WTC11 (cell line): ENCODE results near the gene PTPA. TPM values are rescaled to one million over a fixed set of nuclear protein-coding genes. Genes with fewer than 3 reads are reported as not detected.

Source experiments
- ATAC-seq: fragments of 200-7000 bp; cut with Tn5 transposase; 2 replicates; pipeline ENCODE4 v1.10.0; 2021; ENCODE audit warnings: mild to moderate bottlenecking, moderate library complexity
- CTCF ChIA-PET: fragments of 300-600 bp; sonication (Branson Sonifier 250); formaldehyde crosslinking; loops from one replicate; lab custom pipeline; 2021; ENCODE audit warnings: antibody characterized with exemption; lab: Charles Lee
- POLR2A ChIA-PET: fragments of 350-600 bp; sonication (Branson Sonifier 250); formaldehyde crosslinking; loops from one replicate; lab custom pipeline; 2021; ENCODE audit warnings: antibody characterized with exemption; lab: Charles Lee
- DNase-seq: peaks from one replicate; pipeline ENCODE4 v3.0.0; 2021; ENCODE audit warnings: low spot score
- H3K27ac Mint-ChIP-seq: 2 replicates; pipeline ENCODE4 v1.8.0; 2021; ENCODE audit warnings: mixed read lengths
- H3K27me3 Mint-ChIP-seq: 2 replicates; pipeline ENCODE4 v1.8.0; 2021; ENCODE audit warnings: low read depth, mild to moderate bottlenecking, moderate library complexity, mixed read lengths
- H3K36me3 Mint-ChIP-seq: 2 replicates; pipeline ENCODE4 v1.8.0; 2021; ENCODE audit warnings: mixed read lengths
- H3K4me1 Mint-ChIP-seq: 2 replicates; pipeline ENCODE4 v1.8.0; 2022; ENCODE audit warnings: mixed read lengths
- H3K4me3 Mint-ChIP-seq: 2 replicates; pipeline ENCODE4 v1.8.0; 2021; ENCODE audit warnings: mild to moderate bottlenecking, moderate library complexity, mixed read lengths
- H3K9me3 Mint-ChIP-seq: 2 replicates; pipeline ENCODE4 v1.8.0; 2021; ENCODE audit warnings: mixed read lengths
- FOXJ3 ChIP-seq: sonication (generic); formaldehyde crosslinking; IDR thresholded peaks from 2 replicates; pipeline ENCODE4 v1.9.0; 2021; ENCODE audit warnings: missing genetic modification reagents, mild to moderate bottlenecking, borderline replicate concordance
- MYBL2 ChIP-seq: sonication (generic); formaldehyde crosslinking; IDR thresholded peaks from 2 replicates; pipeline ENCODE4 v1.8.1; 2023; ENCODE audit warnings: mild to moderate bottlenecking, moderate library complexity, missing genetic modification reagents
- NR1H2 ChIP-seq: sonication (generic); formaldehyde crosslinking; IDR thresholded peaks from 2 replicates; pipeline ENCODE4 v1.9.0; 2021; ENCODE audit warnings: mild to moderate bottlenecking, moderate library complexity, missing genetic modification reagents
- SMAD3 ChIP-seq: sonication (generic); formaldehyde crosslinking; IDR thresholded peaks from 2 replicates; pipeline ENCODE4 v1.8.0; 2022; ENCODE audit warnings: missing genetic modification reagents, mild to moderate bottlenecking, borderline replicate concordance
- TCF7 ChIP-seq: sonication (generic); formaldehyde crosslinking; IDR thresholded peaks from 2 replicates; pipeline ENCODE4 v1.8.0; 2022; ENCODE audit warnings: mild to moderate bottlenecking, low read depth, missing genetic modification reagents, moderate library complexity
- TEAD1 ChIP-seq: sonication (generic); formaldehyde crosslinking; IDR thresholded peaks from 2 replicates; pipeline ENCODE4 v1.8.0; 2022; ENCODE audit warnings: mild to moderate bottlenecking, missing genetic modification reagents
- TEAD4 ChIP-seq: sonication (generic); formaldehyde crosslinking; IDR thresholded peaks from 2 replicates; pipeline ENCODE4 v1.8.0; 2022; ENCODE audit warnings: mild to moderate bottlenecking, missing genetic modification reagents
- ZNF396 ChIP-seq: fragments of 250-450 bp; sonication (Bioruptor Pico); IDR thresholded peaks from 2 replicates; pipeline ENCODE4 v1.8.0; 2021; ENCODE audit warnings: mild to moderate bottlenecking, moderate library complexity, borderline replicate concordance
- ZNF423 ChIP-seq: fragments of 250-450 bp; sonication (Bioruptor Pico); IDR thresholded peaks from 2 replicates; pipeline ENCODE4 v2.1.2; 2022; ENCODE audit warnings: mild to moderate bottlenecking, moderate library complexity
- total RNA-seq: library from RNA; stranded (reverse); gene quantifications from 3 replicates; pipeline ENCODE4 v1.2.3, GENCODE V29; 2021
- TF ChIP-seq, protein P1 (sequence below): fragments of 250-450 bp; sonication (Bioruptor Pico); IDR thresholded peaks from 2 replicates; pipeline ENCODE4 v1.9.0; 2021; ENCODE audit warnings: mild to moderate bottlenecking
- TF ChIP-seq, protein P2 (sequence below): sonication (generic); formaldehyde crosslinking; IDR thresholded peaks from 2 replicates; pipeline ENCODE4 v1.8.1; 2023; ENCODE audit warnings: mild to moderate bottlenecking, missing genetic modification reagents
- TF ChIP-seq, protein P3 (sequence below): sonication (generic); formaldehyde crosslinking; conservative IDR thresholded peaks from 2 replicates; pipeline ENCODE4 v1.8.1; 2023; ENCODE audit warnings: mild to moderate bottlenecking, low read depth, missing genetic modification reagents, moderate library complexity
- TF ChIP-seq, protein P4 (sequence below): fragments of 200-600 bp; IDR thresholded peaks from 2 replicates; pipeline ENCODE4 v1.8.0; 2022; ENCODE audit warnings: antibody characterized with exemption
- TF ChIP-seq, protein P5 (sequence below): sonication (generic); formaldehyde crosslinking; IDR thresholded peaks from 2 replicates; pipeline ENCODE4 v1.8.1; 2023; ENCODE audit warnings: mild to moderate bottlenecking, missing genetic modification reagents, borderline replicate concordance

The PTPA gene
- total RNA-seq, 1 experiment from 2014 or later, result 186 TPM

DNA sequence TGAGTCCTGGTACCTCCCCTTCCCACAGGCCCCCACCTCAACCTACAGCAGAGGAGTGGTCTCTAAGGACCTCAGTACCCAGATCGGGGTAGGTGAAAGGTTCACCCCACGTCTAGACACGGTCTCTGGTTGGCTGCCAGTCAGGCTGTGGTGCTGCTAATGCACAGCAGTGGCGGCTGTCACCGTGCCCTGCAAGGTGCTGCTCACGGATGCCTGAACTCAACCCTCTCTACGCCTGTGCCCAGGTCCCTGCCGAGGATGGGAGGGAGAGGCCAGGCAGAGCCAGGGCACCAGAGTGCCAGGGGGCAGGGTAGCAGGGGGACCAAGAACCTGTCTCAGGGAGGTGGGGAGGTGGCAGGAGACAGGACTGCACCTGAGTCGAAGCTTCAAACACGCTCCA lies 52.5 kb downstream of the PTPA start (continued):
- TF ChIP-seq, protein P1, sequence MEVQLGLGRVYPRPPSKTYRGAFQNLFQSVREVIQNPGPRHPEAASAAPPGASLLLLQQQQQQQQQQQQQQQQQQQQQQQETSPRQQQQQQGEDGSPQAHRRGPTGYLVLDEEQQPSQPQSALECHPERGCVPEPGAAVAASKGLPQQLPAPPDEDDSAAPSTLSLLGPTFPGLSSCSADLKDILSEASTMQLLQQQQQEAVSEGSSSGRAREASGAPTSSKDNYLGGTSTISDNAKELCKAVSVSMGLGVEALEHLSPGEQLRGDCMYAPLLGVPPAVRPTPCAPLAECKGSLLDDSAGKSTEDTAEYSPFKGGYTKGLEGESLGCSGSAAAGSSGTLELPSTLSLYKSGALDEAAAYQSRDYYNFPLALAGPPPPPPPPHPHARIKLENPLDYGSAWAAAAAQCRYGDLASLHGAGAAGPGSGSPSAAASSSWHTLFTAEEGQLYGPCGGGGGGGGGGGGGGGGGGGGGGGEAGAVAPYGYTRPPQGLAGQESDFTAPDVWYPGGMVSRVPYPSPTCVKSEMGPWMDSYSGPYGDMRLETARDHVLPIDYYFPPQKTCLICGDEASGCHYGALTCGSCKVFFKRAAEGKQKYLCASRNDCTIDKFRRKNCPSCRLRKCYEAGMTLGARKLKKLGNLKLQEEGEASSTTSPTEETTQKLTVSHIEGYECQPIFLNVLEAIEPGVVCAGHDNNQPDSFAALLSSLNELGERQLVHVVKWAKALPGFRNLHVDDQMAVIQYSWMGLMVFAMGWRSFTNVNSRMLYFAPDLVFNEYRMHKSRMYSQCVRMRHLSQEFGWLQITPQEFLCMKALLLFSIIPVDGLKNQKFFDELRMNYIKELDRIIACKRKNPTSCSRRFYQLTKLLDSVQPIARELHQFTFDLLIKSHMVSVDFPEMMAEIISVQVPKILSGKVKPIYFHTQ (CRISPR knock-in tag), result no peak
- no peak for TF ChIP-seq MYBL2
- TF ChIP-seq, all 79 proteins: peak for 0

DNA sequence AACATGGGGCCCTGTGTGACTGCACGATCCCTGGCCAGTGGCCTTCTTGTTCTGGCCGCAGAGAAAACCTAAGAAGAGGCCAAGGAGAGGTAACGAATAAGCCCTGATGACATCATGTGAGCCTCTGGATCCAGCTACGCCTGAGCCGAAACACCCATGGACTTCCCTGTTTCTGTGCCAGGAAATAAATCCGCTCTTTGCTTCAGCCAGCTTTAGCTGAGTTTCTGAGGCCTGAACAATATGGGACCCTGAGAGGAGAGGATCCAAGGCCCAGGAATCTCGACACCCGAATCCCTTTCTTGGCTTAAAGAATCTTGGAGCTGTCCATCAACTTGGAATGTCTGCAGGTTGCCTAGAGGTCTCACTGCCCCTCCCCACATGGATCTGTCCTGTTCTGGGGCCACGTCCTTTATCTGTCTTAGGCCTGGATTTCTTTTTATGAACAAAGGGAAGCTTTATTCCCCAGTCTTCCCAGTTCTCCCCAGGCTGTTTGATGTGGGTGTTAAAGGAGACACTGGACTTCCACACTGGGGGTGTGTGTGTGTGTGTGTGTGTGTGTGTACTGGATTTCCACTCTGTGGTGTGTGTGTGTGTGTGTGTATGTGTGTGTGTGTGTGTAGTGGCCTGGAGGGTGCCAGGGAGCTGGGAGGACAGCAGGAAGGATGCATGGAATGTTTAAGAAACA lies 53.2 kb downstream of the PTPA start:
- H3K4me3 Mint-ChIP-seq, result no peak overlapping the region
- no peaks in the 10 kb centered on the region for H3K27me3 Mint-ChIP-seq
- H3K27ac Mint-ChIP-seq, result no peak overlapping the region
- H3K9me3 Mint-ChIP-seq, result peaks cover 4% of the 10 kb centered on the region; the same call in 1 of the 2 replicates
- peaks cover 36% of the 10 kb centered on the region for H3K4me1 Mint-ChIP-seq
- ATAC-seq (no peak), DNase-seq (no peak)
- POLR2A ChIA-PET, result no interaction called here
- TF ChIP-seq TCF7, result no peak
- TF ChIP-seq, protein P2, sequence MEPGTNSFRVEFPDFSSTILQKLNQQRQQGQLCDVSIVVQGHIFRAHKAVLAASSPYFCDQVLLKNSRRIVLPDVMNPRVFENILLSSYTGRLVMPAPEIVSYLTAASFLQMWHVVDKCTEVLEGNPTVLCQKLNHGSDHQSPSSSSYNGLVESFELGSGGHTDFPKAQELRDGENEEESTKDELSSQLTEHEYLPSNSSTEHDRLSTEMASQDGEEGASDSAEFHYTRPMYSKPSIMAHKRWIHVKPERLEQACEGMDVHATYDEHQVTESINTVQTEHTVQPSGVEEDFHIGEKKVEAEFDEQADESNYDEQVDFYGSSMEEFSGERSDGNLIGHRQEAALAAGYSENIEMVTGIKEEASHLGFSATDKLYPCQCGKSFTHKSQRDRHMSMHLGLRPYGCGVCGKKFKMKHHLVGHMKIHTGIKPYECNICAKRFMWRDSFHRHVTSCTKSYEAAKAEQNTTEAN, result no peak
- TF ChIP-seq, protein P3, sequence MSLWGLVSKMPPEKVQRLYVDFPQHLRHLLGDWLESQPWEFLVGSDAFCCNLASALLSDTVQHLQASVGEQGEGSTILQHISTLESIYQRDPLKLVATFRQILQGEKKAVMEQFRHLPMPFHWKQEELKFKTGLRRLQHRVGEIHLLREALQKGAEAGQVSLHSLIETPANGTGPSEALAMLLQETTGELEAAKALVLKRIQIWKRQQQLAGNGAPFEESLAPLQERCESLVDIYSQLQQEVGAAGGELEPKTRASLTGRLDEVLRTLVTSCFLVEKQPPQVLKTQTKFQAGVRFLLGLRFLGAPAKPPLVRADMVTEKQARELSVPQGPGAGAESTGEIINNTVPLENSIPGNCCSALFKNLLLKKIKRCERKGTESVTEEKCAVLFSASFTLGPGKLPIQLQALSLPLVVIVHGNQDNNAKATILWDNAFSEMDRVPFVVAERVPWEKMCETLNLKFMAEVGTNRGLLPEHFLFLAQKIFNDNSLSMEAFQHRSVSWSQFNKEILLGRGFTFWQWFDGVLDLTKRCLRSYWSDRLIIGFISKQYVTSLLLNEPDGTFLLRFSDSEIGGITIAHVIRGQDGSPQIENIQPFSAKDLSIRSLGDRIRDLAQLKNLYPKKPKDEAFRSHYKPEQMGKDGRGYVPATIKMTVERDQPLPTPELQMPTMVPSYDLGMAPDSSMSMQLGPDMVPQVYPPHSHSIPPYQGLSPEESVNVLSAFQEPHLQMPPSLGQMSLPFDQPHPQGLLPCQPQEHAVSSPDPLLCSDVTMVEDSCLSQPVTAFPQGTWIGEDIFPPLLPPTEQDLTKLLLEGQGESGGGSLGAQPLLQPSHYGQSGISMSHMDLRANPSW (CRISPR knock-in tag), result no peak
- no peak for TF ChIP-seq TEAD1 (CRISPR knock-in tag)
- no peak for TF ChIP-seq ZNF423
- TF ChIP-seq, protein P4, sequence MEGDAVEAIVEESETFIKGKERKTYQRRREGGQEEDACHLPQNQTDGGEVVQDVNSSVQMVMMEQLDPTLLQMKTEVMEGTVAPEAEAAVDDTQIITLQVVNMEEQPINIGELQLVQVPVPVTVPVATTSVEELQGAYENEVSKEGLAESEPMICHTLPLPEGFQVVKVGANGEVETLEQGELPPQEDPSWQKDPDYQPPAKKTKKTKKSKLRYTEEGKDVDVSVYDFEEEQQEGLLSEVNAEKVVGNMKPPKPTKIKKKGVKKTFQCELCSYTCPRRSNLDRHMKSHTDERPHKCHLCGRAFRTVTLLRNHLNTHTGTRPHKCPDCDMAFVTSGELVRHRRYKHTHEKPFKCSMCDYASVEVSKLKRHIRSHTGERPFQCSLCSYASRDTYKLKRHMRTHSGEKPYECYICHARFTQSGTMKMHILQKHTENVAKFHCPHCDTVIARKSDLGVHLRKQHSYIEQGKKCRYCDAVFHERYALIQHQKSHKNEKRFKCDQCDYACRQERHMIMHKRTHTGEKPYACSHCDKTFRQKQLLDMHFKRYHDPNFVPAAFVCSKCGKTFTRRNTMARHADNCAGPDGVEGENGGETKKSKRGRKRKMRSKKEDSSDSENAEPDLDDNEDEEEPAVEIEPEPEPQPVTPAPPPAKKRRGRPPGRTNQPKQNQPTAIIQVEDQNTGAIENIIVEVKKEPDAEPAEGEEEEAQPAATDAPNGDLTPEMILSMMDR, result no peak
- TF ChIP-seq NR1H2 (CRISPR knock-in tag), result no peak
- TF ChIP-seq, protein P5, sequence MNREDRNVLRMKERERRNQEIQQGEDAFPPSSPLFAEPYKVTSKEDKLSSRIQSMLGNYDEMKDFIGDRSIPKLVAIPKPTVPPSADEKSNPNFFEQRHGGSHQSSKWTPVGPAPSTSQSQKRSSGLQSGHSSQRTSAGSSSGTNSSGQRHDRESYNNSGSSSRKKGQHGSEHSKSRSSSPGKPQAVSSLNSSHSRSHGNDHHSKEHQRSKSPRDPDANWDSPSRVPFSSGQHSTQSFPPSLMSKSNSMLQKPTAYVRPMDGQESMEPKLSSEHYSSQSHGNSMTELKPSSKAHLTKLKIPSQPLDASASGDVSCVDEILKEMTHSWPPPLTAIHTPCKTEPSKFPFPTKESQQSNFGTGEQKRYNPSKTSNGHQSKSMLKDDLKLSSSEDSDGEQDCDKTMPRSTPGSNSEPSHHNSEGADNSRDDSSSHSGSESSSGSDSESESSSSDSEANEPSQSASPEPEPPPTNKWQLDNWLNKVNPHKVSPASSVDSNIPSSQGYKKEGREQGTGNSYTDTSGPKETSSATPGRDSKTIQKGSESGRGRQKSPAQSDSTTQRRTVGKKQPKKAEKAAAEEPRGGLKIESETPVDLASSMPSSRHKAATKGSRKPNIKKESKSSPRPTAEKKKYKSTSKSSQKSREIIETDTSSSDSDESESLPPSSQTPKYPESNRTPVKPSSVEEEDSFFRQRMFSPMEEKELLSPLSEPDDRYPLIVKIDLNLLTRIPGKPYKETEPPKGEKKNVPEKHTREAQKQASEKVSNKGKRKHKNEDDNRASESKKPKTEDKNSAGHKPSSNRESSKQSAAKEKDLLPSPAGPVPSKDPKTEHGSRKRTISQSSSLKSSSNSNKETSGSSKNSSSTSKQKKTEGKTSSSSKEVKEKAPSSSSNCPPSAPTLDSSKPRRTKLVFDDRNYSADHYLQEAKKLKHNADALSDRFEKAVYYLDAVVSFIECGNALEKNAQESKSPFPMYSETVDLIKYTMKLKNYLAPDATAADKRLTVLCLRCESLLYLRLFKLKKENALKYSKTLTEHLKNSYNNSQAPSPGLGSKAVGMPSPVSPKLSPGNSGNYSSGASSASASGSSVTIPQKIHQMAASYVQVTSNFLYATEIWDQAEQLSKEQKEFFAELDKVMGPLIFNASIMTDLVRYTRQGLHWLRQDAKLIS (CRISPR knock-in tag), result no peak
- no peak for TF ChIP-seq TEAD4 (CRISPR knock-in tag)
- no peak for TF ChIP-seq ZNF396 (CRISPR knock-in tag)
- TF ChIP-seq FOXJ3 (CRISPR knock-in tag), result no peak
- TF ChIP-seq SMAD3 (CRISPR knock-in tag), result no peak
- H3K36me3 Mint-ChIP-seq, result peaks cover 3% of the 10 kb centered on the region; the same call in 1 of the 2 replicates
- CTCF ChIA-PET, result interaction anchor here (0.8 to 18.6 kb wide), 6 partner anchors 8 to 460 kb away, joined by 3 to 345 read pairs (median 6); no protein-coding TSS in a partner anchor
